Eye (tissue), 1 donor: Measurements from ENCODE around the gene ARHGEF18.
"Not testable (repeated sequence)": the region's sequence is repeated elsewhere in the genome, so short reads cannot be mapped to it uniquely, and the experiment has no call there.

Source experiments
- DNase-seq: peaks from one replicate; pipeline ENCODE4 v3.0.0-alpha.2; 2015

The ARHGEF18 gene

GRCh38 chr19:7349961-7350711 is 1.4 kb downstream of the ARHGEF18 start:
- DNase-seq, result no peak

- DNase-seq, result no peak
Measured at GRCh38 chr19:7351861-7352260, 3.1 kb downstream of the ARHGEF18 start.

- no peak for DNase-seq
Measured at GRCh38 chr19:7355151-7355820, 6.5 kb downstream of the ARHGEF18 start.

GRCh38 chr19:7355871-7356270 is 7.1 kb downstream of the ARHGEF18 start:
- no peak for DNase-seq

GRCh38 chr19:7356899-7357627 is 8.3 kb downstream of the ARHGEF18 start:
- no peak for DNase-seq

GRCh38 chr19:7358102-7358597 is 9.4 kb downstream of the ARHGEF18 start:
- DNase-seq, result no peak

- DNase-seq, result no peak
Measured at GRCh38 chr19:7360393-7360984, 11.8 kb downstream of the ARHGEF18 start.

GRCh38 chr19:7363225-7363624 is 14.5 kb downstream of the ARHGEF18 start:
- DNase-seq, result no peak

- peak; percentile 15 for DNase-seq
Measured at GRCh38 chr19:7366701-7367420, 18.1 kb downstream of the ARHGEF18 start.

- no peak for DNase-seq
Measured at GRCh38 chr19:7368456-7368855, 19.7 kb downstream of the ARHGEF18 start.

GRCh38 chr19:7368866-7369265 is 20.1 kb downstream of the ARHGEF18 start:
- not testable (repeated sequence) for DNase-seq

- DNase-seq, result no peak
Measured at GRCh38 chr19:7370546-7370945, 21.8 kb downstream of the ARHGEF18 start.

GRCh38 chr19:7371001-7371400 is 22.3 kb downstream of the ARHGEF18 start:
- no peak for DNase-seq

- DNase-seq, result no peak
Measured at GRCh38 chr19:7372810-7373209, 24.1 kb downstream of the ARHGEF18 start.

GRCh38 chr19:7373862-7374261 is 25.1 kb downstream of the ARHGEF18 start:
- no peak for DNase-seq

- DNase-seq, result no peak
Measured at GRCh38 chr19:7376151-7376852, 27.6 kb downstream of the ARHGEF18 start.

- DNase-seq, result no peak
Measured at GRCh38 chr19:7377196-7377595, 28.5 kb downstream of the ARHGEF18 start.

GRCh38 chr19:7381073-7381390 is 32.3 kb downstream of the ARHGEF18 start:
- no peak for DNase-seq

GRCh38 chr19:7382694-7383093 is 34.0 kb downstream of the ARHGEF18 start:
- no peak for DNase-seq

GRCh38 chr19:7383284-7383683 is 34.5 kb downstream of the ARHGEF18 start:
- DNase-seq, result no peak

- no peak for DNase-seq
Measured at GRCh38 chr19:7385062-7385461, 36.3 kb downstream of the ARHGEF18 start.

GRCh38 chr19:7386308-7386707 is 37.6 kb downstream of the ARHGEF18 start:
- no peak for DNase-seq
